ENCODE results near the gene FHDC1.

Gene FHDC1

GRCh38 chr4:152937336-152938236, 1.5 kb downstream of the FHDC1 start:
- DNase-seq, result peak; percentile 79

- no peak for DNase-seq
These were observed 2.3 kb downstream of the FHDC1 start for GRCh38 chr4:152938237-152938947.

- no peak for DNase-seq
These were observed 3.5 kb downstream of the FHDC1 start for GRCh38 chr4:152939621-152940020.

GRCh38 chr4:152940461-152940860, 4.3 kb downstream of the FHDC1 start:
- DNase-seq, result no peak

- DNase-seq, result no peak
These were observed 5.3 kb downstream of the FHDC1 start for GRCh38 chr4:152941411-152941810.

GRCh38 chr4:152942346-152942745, 6.2 kb downstream of the FHDC1 start:
- DNase-seq, result no peak

- DNase-seq, result peak; percentile 73
These were observed 7.5 kb downstream of the FHDC1 start for GRCh38 chr4:152943672-152944071.

GRCh38 chr4:152944666-152945320, 8.7 kb downstream of the FHDC1 start:
- no peak for DNase-seq

GRCh38 chr4:152945639-152946038, 9.5 kb downstream of the FHDC1 start:
- no peak for DNase-seq

GRCh38 chr4:152946446-152946845, 10.3 kb downstream of the FHDC1 start:
- DNase-seq, result no peak

GRCh38 chr4:152947311-152947710, 11.2 kb downstream of the FHDC1 start:
- no peak for DNase-seq

- no peak for DNase-seq
These were observed 13.8 kb downstream of the FHDC1 start for GRCh38 chr4:152949930-152950329.

GRCh38 chr4:152950402-152951274, 14.5 kb downstream of the FHDC1 start:
- DNase-seq, result no peak

GRCh38 chr4:152951348-152951747, 15.2 kb downstream of the FHDC1 start:
- no peak for DNase-seq

GRCh38 chr4:152953514-152953913, 17.4 kb downstream of the FHDC1 start:
- DNase-seq, result no peak

GRCh38 chr4:152954741-152955140, 18.6 kb downstream of the FHDC1 start:
- no peak for DNase-seq

- DNase-seq, result no peak
These were observed 20.0 kb downstream of the FHDC1 start for GRCh38 chr4:152956147-152956546.

- no peak for DNase-seq
These were observed 20.7 kb downstream of the FHDC1 start for GRCh38 chr4:152956650-152957436.

- DNase-seq, result no peak
These were observed 21.5 kb downstream of the FHDC1 start for GRCh38 chr4:152957437-152958171.

- no peak for DNase-seq
These were observed 23.0 kb downstream of the FHDC1 start for GRCh38 chr4:152959080-152959479.

- no peak for DNase-seq
These were observed 24.0 kb downstream of the FHDC1 start for GRCh38 chr4:152960082-152960481.

Data from right hindlimb (tissue), 1 donor.